IPS DF 4.7 (cell line): ENCODE results near the gene AGAP1.

ENCODE experiments used
- DNase-seq: peaks from one replicate; pipeline ENCODE4 v3.0.0-alpha.2; 2013; ENCODE audit warnings: low spot score; ENCODE audit errors: extremely low read depth

The AGAP1 gene

DNA sequence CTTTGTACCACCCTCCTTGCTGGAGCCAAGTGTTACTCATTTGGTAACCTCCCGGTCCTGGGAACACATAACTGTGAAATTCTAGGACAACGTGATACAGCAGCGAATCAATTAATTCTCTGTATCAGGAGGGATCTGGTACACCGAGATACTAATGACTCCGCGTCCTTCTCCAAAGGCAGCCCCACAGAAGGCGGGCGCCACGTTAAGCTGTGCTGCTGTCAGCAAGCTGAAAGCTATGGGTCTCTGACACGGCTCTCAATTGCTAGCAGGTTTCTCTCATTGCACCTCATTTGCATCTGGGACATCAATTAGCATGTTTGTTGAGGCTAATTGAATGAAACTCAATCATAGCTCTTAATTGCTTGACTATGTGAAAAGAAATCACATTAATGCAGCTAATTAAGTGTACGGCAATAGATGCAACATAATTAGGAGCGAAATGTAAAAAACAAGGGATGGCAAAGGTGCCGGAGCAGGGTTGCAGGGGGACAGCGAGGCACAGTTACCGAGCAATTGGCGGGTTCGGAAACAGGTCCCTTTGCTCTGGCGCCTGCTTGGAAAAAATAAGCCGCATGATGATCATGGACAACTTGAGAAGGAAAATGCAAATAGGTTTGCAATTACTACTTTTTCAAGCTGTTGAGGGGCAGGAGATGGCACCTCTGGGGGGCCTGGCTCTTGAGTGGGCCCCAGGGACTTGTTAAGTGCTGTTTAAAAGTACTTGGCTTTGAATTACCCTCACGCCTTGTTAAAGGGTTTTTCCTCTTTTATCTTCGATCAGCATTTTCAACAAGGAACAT lies 410.1 kb downstream of the AGAP1 start:
- no peak for DNase-seq

DNA sequence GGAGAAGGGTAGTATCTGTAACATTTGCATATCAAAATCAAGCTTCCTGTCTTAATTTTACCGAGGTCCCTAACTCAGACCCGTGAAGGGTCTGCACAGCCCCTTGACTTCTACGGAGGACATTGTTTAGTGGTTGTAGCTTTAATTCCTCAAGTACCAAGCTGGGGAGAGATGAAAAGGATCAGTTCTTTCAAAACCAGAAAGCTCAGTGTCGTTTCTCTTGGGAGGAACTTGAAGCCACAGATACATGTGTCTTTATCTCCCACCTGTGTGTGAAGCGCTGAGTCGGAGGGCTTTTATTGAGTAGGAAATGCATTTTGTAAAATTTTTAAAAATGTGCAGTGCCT lies 410.7 kb downstream of the AGAP1 start:
- DNase-seq = no peak

DNA sequence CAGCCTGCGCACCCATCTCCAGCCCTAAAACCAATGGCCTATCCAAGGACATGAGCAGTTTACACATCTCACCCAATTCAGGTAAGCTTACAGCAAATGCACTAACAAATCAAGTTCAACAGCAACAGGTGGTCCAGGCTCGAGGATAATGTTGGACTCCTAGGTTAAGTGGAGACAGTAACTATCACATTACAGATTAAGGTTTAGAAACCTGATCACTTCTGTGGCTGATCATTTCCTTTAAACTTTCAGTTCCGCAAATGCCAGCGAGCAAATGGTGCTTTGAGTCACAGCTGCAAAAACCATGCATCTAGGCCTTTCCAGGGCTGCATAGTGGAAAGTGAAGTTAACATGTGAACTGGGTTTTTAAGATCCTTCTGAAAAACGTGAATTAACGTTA lies 415.0 kb downstream of the AGAP1 start:
- DNase-seq = no peak

DNA sequence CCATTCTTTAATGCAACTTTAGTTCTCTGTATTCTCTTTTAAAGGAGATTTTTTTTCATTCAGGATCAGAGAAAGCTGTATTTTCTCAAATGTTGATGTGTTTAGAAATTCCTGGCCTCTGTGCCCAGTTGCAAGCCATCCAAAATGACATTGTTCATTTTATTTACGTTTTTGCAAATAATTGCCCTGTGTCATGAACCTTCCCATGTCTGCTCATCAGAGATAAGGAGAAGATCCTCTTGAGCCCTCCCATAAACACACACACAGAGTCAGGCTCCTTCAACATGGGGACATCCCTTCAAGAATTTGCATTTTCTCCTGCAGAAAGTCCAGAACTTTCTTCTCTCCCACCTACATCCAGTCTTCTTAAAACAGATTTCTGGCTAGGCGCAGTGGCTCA lies 415.5 kb downstream of the AGAP1 start:
- DNase-seq = no peak

DNA sequence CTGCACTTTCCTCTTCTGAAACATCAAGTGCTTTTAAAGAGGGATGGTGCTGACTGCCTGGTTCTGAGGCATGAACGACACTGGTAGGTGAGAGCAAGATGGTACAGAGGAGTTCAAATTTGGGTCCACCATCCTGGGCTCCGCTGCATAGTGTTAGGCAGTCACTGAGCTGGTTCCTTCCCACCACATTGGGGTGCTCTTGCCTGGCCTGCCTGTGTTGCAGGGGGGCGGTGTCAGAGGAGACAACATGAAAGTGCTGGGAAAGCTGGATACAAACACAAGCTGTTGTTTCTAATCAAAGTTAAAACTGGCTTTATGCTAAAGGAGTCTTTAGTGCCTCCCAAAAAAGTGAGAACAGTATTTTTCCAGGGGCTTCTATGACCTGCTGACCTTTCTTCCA lies 416.2 kb downstream of the AGAP1 start:
- no peak for DNase-seq

DNA sequence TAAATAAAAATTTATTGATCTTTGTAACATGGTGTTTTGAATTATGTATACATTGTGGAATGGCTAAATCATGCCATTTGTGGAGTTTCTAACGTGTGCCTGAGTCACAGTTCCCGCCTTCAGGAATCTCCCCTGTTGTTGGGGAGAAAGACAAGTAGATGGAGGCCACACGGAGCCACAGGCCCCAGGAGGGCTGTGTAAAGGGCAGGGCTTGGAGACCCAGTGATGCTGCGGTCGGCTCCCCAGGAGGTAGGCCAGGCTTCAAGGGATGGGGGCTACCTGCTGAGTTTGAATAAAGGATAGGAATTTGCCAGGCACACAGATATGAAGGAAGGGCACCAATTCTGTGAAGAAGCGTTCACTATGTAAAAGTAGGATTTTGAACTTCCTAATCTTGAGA lies 417.3 kb downstream of the AGAP1 start:
- no peak for DNase-seq

DNA sequence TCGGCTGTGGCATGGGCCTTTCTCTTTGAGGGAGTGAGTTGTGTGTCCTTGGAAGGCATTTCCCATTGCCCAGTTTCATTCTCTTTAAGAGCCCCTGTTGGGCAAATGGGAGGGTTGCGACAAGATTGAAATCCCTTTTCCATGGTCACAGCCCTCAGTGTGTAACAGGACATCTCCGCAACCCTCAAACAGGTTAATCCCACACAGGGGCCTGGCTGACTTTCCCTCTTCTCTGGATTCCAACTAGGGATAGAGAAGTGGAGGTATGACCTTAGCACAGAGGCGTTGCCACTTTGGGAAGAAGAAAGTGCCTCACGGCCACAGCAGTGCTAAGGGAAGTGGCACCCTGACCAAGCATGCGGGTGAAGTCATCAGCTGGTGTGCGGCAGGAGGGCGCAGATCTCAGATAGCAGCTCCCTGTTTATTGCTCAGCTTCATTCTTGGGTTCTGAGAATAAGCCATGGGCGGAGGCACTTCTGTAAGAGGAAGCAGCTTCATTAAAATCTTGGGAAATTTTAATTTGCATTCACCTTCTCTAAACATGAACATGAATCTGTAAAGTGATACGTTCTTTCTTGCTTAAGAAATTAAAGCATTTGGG lies 417.9 kb downstream of the AGAP1 start:
- DNase-seq = no peak

DNA sequence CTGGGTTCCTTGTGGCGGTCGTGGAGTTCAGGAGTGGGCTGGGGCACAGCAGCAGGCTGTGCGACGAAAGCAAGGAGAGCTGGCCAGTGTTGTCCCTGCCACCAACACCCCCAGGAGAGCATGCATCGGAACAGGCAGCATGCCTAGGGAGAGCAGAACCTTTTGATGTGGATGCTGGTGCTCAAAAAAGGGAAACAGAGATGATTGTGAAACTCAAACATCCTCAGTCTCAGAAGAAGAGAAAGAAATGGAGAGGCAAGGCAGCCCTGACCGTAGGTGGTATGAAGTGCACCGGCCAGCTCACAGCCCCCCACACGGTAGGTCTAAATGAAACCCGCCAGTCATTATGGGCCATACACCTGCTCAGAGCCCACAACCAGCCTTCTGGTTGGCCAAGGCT lies 420.9 kb downstream of the AGAP1 start:
- no peak for DNase-seq

DNA sequence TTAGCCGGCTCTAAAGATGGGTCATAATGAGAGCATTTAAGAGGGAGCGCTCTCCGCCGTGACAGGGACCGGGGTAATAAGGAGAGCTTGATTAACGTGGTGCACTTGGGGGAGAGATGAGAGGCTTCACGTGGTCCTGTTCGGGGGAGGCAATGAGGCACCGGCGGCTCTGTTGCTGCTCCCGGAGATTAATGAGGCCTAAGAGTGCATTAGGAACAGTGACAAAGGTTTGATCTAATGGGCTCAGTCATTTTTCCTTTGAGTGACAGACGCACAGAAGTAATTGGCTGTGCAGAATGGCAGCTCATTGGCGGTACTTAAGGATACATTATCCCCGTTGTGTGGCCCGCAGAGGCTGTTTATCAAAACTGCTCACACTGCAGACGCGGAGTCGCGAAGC lies 423.7 kb downstream of the AGAP1 start:
- DNase-seq = no peak

DNA sequence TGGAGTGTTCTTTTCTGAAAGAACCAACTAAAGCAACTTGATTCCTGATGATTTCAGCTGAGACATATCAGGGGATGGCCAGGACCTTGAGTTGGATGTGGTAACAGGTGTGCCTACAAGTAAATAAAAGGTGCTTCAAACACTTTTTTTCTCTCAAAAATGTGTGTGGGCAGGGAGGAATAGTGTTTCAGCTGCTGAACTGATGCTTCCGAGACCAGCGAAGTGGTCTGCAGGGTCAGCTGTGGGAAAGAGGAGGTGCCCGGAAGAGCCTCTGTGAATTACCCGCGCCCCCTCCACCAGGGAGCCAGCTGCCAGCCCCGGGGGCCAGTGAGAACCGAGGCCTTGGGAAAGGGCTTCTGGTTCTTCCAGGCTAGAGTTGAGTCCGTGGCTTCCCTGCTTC lies 425.0 kb downstream of the AGAP1 start:
- DNase-seq = no peak

DNA sequence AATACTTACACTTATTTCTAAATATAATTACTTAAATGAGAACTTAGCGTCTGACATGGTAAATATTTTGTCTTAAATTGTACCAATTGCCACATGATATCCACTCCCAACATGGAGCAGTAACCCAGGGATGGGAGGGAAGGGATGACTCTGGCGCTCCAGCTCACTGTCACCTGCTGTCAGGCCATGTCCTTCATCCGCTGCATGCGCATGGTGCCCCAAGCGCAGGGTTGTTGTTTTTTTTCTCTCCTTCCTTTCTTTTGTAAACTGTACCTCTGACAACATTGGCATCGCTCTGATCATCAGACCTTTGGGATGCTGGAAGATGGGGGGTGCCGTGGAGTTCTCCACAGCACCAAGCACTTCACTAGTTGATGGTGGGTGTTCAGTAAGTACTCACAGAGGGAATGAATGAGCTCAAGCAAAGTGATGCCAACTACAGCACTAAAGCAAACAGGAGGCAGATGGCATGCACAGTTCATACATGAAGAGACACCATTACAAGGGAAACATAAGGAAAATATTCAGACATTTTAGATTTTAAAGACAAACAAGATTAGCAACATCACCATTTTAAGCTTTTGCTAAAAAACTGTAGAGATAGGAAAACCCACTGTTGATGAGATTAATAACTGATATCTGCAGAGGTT lies 426.5 kb downstream of the AGAP1 start:
- no peak for DNase-seq

DNA sequence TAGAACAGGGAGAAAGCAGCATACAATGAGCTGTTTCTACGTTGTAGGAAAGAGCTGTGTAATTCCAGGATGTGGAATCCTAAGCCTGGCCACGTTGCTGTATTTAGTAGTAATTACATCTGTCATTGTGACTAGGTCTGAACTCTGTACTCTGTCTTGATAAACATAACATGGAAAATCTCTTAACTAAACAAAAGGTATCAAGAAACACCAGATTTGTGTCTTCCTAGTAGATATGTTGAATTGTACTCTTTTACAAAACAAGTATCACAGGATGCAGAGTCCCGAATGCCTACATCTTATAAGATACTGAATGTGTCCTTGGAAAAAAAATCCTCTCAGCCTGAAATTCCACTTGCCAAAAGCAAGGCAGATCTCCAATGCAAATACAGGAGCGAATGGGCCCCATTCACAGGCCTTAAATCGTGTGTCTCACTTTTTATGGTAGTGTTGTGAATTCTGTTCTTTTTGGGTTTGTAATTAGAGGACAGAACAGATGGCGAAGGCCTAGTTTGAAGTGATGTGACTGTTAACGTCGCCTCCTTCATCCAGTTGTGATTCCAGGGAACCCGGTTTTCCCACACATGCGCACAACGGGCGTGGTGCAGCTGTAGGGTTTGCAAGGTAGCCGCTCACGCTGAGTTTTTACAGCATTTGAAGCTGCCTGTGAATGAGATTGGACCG lies 427.8 kb downstream of the AGAP1 start:
- no peak for DNase-seq

DNA sequence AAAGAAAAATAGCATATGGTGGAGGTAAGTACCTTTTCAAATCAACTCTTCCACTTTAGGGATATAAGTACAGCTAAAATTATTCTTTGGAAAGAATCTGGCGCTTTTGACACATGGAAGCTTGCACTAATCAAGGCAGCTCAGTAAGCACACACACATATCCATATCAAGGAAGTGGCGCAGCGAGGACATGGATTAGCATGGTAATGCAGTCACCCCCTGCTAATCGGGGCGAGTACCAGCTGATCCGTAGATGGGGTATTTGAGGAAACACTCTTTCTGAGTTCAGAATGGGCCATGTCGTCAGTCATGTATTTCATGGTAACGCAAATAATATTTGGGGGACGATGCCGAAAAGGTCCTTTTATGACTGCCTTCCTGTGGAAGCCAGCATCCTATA lies 429.0 kb downstream of the AGAP1 start:
- no peak for DNase-seq

DNA sequence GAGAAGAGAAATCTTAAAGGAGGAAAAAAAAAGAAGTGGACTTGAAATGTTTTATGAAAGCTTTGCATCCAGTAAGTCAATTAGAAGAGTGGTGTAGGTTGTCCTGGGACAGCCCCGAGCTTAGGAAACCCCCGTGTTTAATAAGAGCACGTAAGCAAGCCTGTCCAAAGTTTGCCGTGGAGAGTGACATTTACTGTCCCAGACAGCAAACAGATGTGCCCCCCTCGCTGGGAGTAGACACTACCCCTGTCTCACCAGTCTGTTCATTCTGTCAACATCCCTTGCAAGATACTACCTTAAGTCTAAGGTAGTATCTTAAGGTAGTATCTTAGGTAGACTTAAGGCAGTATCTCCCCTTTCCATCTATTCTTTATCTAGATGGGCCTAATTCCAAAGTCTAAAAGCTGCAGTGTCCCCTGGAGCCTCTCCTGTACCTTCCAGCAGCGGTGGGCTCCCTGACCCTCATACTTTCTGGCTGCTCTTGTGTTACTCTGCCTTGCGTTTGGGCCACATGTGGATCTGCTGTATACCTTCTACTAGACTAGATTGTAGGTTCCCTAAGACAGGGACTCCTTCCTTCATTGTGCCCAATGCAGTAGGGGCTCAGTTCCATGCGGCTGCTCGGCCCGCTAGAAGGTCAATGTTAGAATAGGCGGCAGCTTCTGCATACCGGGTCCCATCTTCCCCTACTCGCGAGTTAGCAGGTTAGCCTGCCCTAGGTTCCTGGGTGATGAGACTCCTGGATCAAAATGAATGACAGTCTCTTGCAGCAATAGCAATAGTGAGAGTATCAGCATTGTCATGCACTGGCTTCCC lies 430.2 kb downstream of the AGAP1 start:
- no peak for DNase-seq

DNA sequence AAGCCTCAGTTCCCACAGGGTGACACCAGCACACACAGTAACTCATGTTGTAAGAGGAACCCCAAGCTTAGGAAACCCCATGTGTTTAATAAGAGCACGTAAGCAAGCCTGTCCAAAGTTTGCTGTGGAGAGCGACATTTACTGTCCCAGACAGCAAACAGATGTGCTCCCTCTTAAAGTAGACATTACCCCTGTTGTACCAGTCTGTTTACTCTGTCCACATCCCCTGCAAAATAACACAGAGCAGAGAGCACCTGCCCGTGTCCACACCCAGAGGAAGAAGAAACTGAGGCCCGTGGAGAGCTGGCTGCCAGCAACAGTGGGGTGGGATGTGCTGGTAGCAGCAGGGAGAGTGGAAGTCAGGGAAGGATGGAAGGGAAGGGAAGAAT lies 430.8 kb downstream of the AGAP1 start:
- DNase-seq = no peak

DNA sequence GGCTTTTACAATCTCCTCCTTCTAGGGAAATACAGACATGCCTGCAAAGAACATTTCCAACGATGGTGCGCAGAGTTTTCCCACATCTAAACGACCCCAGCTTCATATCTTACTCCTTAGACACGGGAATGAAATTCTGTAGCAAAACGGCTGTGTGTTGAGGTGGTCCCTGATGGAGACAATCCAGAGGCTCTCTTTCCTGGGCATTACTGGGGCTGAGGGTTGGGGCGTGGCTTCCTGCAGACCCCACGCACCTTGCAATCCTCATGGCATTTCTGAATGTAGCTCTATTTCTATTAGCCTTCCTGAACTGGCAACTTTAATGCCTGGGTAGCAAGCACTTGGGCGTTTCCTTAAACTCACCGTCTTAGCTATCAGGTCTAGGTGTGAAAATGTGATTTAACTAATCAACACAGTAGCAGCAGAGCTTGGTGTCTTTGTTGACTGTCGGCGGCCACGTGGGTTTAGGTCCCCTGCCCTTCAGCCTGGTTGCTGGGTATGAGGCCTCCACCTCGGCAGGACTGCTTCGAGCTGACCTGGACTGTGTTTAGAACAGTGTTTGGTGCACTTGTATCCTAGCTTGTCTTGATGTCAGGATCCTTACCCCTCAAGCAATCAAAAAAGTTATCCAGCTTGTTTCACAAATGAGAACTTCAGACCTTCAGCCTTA lies 431.5 kb downstream of the AGAP1 start:
- no peak for DNase-seq

DNA sequence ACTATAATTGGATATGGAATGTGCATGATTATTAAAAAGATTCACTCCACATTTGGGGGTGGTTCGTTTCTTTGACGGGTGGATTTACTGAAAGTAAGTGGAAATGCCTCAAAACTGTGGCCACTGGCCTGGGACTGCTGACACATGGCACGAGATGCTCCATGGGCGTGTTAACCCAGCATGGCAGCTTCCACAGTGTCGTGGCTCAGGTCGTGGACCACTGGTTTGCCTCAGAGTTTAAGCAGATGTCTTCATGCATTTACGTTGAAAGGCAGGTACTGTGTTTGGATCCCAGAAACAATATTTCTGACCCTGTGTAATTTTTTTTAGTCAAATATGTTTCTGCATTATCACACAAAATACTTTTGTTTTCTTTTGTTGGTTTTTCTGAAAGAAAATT lies 432.4 kb downstream of the AGAP1 start:
- no peak for DNase-seq

DNA sequence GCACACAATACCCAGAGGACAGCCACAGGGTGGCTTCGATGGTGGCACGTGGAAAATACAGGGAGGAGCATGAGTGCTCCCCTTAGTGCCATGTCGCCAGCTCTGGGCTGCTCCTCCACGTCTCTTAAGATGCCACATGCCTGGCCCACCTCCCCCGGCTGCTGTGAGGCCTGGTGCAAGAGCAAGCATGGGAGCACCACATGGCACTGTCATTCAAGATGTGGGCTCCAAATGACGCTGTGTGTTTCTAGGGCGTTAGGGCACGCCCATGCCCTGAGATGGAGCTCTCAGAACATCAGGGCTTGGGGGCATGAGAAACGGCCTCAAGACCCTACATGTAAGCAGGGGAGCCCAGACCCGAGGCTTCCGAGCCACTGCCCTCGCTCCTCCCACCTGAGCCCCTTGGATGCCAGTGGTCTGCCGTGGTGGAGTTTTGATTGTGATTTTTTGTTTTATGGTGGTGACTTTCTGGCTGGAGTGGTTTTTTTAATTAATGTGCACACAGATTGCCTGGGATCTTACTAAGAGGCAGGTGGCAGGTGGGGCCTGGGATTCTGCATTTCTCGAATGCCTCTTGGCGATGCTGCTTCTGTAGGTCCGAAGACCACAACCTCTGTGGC lies 435.0 kb downstream of the AGAP1 start:
- no peak for DNase-seq

DNA sequence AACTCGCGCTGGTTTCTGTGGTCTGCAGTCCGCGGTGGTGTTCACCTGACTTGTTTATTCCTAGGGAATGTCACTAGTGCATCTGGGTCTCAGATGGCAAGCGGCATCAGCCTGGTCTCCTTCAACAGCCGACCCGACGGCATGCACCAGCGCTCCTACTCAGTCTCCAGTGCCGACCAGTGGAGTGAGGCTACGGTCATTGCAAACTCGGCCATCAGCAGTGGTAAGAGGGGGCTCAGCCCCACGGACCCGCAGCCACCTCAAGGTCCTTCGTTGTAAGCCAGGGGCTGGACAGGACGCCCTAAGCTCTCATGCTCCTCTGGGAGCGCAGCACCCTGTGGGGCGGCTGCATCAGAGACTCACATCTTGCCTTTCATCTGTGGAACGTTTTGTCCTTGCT lies 436.9 kb downstream of the AGAP1 start:
- no peak for DNase-seq

DNA sequence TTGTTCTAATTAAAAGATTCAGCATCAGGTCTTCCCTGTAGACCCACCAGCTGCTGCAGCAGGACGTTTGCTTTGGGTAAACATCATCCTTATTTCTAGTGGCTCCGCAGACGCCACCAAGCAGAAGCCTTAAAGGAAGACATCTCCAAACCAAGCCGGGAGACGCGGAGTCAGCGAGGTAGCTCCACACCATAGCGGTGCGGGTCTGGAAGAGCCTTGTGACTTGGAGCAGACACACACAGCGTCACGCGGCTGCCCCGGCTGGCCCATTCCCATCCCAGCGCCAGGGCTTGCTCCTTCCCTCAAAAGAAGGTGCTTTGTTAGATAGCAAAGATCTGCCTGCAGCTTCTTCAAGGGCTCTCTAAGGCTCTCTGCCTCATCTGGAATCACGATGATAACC lies 437.8 kb downstream of the AGAP1 start:
- DNase-seq = no peak
